ENCODE data around the gene MANSC4. TPM values are rescaled to one million over a fixed set of nuclear protein-coding genes. Genes with fewer than 3 reads are reported as not detected.

MANSC4 gene
- total RNA-seq, 1 experiment from 2014 or later: not detected

DNA sequence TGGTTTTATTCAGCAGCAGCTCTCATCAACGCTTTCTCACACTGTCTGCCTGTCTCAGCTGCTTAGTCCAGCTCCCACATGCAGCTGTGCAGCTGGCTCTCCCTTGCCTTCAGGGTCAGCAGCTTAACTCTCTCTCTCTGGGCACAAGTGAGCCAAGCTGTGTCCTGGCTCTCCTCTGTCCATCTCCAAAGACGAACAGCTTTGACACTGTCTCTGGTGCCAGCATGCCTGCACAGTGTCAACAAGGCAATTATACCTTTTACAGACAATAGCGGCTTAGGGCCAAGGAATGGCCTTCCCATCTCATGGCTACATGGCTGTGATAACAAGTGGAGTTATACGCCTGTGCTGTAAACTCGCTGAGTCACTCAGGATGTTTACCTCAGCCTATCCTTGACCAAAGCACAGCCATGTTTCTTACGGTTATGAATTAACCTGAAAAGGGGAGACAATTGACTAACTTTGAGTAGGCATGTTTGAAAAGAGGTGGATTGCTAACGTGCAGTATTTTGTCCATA, 38.4 kb upstream of the MANSC4 start (continued):
- TF ChIP-seq, protein P1, sequence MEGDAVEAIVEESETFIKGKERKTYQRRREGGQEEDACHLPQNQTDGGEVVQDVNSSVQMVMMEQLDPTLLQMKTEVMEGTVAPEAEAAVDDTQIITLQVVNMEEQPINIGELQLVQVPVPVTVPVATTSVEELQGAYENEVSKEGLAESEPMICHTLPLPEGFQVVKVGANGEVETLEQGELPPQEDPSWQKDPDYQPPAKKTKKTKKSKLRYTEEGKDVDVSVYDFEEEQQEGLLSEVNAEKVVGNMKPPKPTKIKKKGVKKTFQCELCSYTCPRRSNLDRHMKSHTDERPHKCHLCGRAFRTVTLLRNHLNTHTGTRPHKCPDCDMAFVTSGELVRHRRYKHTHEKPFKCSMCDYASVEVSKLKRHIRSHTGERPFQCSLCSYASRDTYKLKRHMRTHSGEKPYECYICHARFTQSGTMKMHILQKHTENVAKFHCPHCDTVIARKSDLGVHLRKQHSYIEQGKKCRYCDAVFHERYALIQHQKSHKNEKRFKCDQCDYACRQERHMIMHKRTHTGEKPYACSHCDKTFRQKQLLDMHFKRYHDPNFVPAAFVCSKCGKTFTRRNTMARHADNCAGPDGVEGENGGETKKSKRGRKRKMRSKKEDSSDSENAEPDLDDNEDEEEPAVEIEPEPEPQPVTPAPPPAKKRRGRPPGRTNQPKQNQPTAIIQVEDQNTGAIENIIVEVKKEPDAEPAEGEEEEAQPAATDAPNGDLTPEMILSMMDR (IDR thresholded peaks at IDR 0.05): no peak
- no peak for TF ChIP-seq ZMAT4 (CRISPR knock-in tag; IDR thresholded peaks at IDR 0.05)

DNA sequence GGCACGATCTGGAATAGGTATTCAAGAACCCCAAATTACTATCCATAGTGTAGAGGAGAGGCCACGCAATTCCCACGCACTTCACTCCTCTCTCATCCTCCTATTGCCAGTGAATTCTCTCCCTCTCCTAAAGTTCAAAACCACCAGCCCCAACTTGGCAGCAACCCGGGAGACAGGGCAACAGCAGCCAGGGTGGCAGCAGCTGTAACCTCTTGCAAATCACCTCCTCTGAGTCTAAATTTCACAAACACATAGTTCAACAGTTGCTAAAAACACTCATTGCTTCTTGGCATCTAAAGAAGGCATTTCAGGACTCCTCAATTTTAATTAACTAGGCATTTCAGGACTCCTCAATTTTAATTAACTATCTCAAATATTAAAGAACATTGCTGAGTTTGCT, 37.7 kb upstream of the MANSC4 start:
- H3K4me3 Mint-ChIP-seq: no peak overlapping the region
- ATAC-seq: no peak
- no peak for DNase-seq (ENCODE audit: low spot score)
- TF ChIP-seq CDX4 (CRISPR knock-in tag; IDR thresholded peaks at IDR 0.05; ENCODE audit: borderline replicate concordance) (no peak), ZNF219 (CRISPR knock-in tag; IDR thresholded peaks at IDR 0.05; ENCODE audit: borderline replicate concordance) (no peak), HMGA2 (CRISPR knock-in tag; IDR thresholded peaks at IDR 0.05) (no peak), ZNF416 (CRISPR knock-in tag; IDR thresholded peaks at IDR 0.05) (no peak), ZNF121 (CRISPR knock-in tag; IDR thresholded peaks at IDR 0.05) (no peak), ATF6 (CRISPR knock-in tag; IDR thresholded peaks at IDR 0.05) (no peak), ATF3 (CRISPR knock-in tag; conservative IDR thresholded peaks at IDR 0.05) (no peak), ZNF263 (CRISPR knock-in tag; IDR thresholded peaks at IDR 0.05; ENCODE audit: low read depth) (no peak), TEAD1 (CRISPR knock-in tag; IDR thresholded peaks at IDR 0.05) (no peak), PRRX2 (CRISPR knock-in tag; IDR thresholded peaks at IDR 0.05) (no peak), NFATC4 (CRISPR knock-in tag; IDR thresholded peaks at IDR 0.05) (no peak), PREB (CRISPR knock-in tag; IDR thresholded peaks at IDR 0.05; ENCODE audit: borderline replicate concordance) (no peak), NFYB (CRISPR knock-in tag; conservative IDR thresholded peaks at IDR 0.05; ENCODE audit: low read depth) (no peak), USF1 (CRISPR knock-in tag; IDR thresholded peaks at IDR 0.05) (no peak)
- TF ChIP-seq, protein P1 (IDR thresholded peaks at IDR 0.05): no peak
- TF ChIP-seq, protein P2, sequence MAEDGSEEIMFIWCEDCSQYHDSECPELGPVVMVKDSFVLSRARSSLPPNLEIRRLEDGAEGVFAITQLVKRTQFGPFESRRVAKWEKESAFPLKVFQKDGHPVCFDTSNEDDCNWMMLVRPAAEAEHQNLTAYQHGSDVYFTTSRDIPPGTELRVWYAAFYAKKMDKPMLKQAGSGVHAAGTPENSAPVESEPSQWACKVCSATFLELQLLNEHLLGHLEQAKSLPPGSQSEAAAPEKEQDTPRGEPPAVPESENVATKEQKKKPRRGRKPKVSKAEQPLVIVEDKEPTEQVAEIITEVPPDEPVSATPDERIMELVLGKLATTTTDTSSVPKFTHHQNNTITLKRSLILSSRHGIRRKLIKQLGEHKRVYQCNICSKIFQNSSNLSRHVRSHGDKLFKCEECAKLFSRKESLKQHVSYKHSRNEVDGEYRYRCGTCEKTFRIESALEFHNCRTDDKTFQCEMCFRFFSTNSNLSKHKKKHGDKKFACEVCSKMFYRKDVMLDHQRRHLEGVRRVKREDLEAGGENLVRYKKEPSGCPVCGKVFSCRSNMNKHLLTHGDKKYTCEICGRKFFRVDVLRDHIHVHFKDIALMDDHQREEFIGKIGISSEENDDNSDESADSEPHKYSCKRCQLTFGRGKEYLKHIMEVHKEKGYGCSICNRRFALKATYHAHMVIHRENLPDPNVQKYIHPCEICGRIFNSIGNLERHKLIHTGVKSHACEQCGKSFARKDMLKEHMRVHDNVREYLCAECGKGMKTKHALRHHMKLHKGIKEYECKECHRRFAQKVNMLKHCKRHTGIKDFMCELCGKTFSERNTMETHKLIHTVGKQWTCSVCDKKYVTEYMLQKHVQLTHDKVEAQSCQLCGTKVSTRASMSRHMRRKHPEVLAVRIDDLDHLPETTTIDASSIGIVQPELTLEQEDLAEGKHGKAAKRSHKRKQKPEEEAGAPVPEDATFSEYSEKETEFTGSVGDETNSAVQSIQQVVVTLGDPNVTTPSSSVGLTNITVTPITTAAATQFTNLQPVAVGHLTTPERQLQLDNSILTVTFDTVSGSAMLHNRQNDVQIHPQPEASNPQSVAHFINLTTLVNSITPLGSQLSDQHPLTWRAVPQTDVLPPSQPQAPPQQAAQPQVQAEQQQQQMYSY (CRISPR knock-in tag; IDR thresholded peaks at IDR 0.05): no peak
- TF ChIP-seq, protein P3, sequence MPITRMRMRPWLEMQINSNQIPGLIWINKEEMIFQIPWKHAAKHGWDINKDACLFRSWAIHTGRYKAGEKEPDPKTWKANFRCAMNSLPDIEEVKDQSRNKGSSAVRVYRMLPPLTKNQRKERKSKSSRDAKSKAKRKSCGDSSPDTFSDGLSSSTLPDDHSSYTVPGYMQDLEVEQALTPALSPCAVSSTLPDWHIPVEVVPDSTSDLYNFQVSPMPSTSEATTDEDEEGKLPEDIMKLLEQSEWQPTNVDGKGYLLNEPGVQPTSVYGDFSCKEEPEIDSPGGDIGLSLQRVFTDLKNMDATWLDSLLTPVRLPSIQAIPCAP (CRISPR knock-in tag; IDR thresholded peaks at IDR 0.05): no peak
- TF ChIP-seq, protein P4, sequence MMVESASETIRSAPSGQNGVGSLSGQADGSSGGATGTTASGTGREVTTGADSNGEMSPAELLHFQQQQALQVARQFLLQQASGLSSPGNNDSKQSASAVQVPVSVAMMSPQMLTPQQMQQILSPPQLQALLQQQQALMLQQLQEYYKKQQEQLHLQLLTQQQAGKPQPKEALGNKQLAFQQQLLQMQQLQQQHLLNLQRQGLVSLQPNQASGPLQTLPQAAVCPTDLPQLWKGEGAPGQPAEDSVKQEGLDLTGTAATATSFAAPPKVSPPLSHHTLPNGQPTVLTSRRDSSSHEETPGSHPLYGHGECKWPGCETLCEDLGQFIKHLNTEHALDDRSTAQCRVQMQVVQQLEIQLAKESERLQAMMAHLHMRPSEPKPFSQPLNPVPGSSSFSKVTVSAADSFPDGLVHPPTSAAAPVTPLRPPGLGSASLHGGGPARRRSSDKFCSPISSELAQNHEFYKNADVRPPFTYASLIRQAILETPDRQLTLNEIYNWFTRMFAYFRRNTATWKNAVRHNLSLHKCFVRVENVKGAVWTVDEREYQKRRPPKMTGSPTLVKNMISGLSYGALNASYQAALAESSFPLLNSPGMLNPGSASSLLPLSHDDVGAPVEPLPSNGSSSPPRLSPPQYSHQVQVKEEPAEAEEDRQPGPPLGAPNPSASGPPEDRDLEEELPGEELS (CRISPR knock-in tag; IDR thresholded peaks at IDR 0.05): no peak
- H3K4me1 Mint-ChIP-seq: peaks cover 7% of the 10 kb centered on the region
- H3K27ac Mint-ChIP-seq: no peak overlapping the region
- H3K27me3 Mint-ChIP-seq (ENCODE audit: low read depth): peaks cover 3% of the 10 kb centered on the region; the same call in 1 of the 2 replicates
- ChIA-PET CTCF (interaction anchor here (0.6 to 1.5 kb wide), 2 partner anchors 10 to 20 kb away, joined by 4 to 5 read pairs; no protein-coding TSS in a partner anchor), POLR2A (interaction anchor here (0.6 kb wide), 1 partner anchor 16 kb away, joined by 3 read pairs; no protein-coding TSS in a partner anchor)
- peaks cover 9% of the 10 kb centered on the region for H3K36me3 Mint-ChIP-seq
- peaks cover 26% of the 10 kb centered on the region for H3K9me3 Mint-ChIP-seq
